ENCODE measurements around the gene ELAVL2. TPM values are rescaled to one million over a fixed set of nuclear protein-coding genes. Genes with fewer than 3 reads are reported as not detected.

Gene ELAVL2
- total and polyA plus RNA-seq, 5 donors, result 0.07 to 0.32 TPM; not detected in 3

- no peaks in the 10 kb centered on the region for H3K27me3 ChIP-seq (ENCODE audit: control insufficient read depth, insufficient read depth)
- no peaks in the 10 kb centered on the region for H3K4me1 ChIP-seq (ENCODE audit: control insufficient read depth, insufficient read depth, low read length)
- no peaks in the 10 kb centered on the region for H3K9me3 ChIP-seq (ENCODE audit: control insufficient read depth, low read length)
- H3K27ac ChIP-seq (ENCODE audit: low read length), result no peak overlapping the region
- ATAC-seq (no peak), DNase-seq (no peak)
- 64% methylated on average over 3 of the region's 3 CpGs for WGBS
- no peak overlapping the region for H3K4me3 ChIP-seq (ENCODE audit: low read length)
- intact Hi-C loops (cut with DNase I), result no loop called here
Measured at GRCh38 chr9:23677446-23677845, 148.6 kb downstream of the ELAVL2 start.

GRCh38 chr9:23674016-23674585, 151.9 kb downstream of the ELAVL2 start:
- no peak for ATAC-seq
- no peak for DNase-seq
- Histone ChIP-seq H3K27me3 (ENCODE audit: control insufficient read depth, insufficient read depth) (no peaks in the 10 kb centered on the region), H3K4me1 (ENCODE audit: control insufficient read depth, insufficient read depth, low read length) (no peaks in the 10 kb centered on the region), H3K4me3 (ENCODE audit: low read length) (no peak overlapping the region), H3K9me3 (ENCODE audit: control insufficient read depth, low read length) (no peaks in the 10 kb centered on the region), H3K27ac (ENCODE audit: low read length) (no peak overlapping the region)
- intact Hi-C loops (cut with DNase I), result no loop called here
- WGBS, result 91% methylated on average over 6 of the region's 6 CpGs

- no peak for DNase-seq
- Histone ChIP-seq H3K9me3 (ENCODE audit: control insufficient read depth, low read length) (no peaks in the 10 kb centered on the region), H3K4me1 (ENCODE audit: control insufficient read depth, insufficient read depth, low read length) (no peaks in the 10 kb centered on the region), H3K27me3 (ENCODE audit: control insufficient read depth, insufficient read depth) (no peaks in the 10 kb centered on the region), H3K27ac (ENCODE audit: low read length) (no peak overlapping the region), H3K4me3 (ENCODE audit: low read length) (no peak overlapping the region)
- WGBS, result 71% methylated on average over 6 of the region's 6 CpGs
- ATAC-seq, result no peak
- intact Hi-C loops (cut with DNase I), result no loop called here
Measured at GRCh38 chr9:23672151-23672550, 153.9 kb downstream of the ELAVL2 start.

GRCh38 chr9:23669776-23670175, 156.3 kb downstream of the ELAVL2 start:
- no peak for ATAC-seq
- DNase-seq, result no peak
- Histone ChIP-seq H3K27ac (ENCODE audit: low read length) (no peak overlapping the region), H3K4me1 (ENCODE audit: control insufficient read depth, insufficient read depth, low read length) (no peaks in the 10 kb centered on the region), H3K27me3 (ENCODE audit: control insufficient read depth, insufficient read depth) (no peaks in the 10 kb centered on the region), H3K4me3 (ENCODE audit: low read length) (no peak overlapping the region), H3K9me3 (ENCODE audit: control insufficient read depth, low read length) (no peaks in the 10 kb centered on the region)
- intact Hi-C loops (cut with DNase I), result no loop called here
- 94% methylated on average over 1 of the region's 1 CpG for WGBS

DNA sequence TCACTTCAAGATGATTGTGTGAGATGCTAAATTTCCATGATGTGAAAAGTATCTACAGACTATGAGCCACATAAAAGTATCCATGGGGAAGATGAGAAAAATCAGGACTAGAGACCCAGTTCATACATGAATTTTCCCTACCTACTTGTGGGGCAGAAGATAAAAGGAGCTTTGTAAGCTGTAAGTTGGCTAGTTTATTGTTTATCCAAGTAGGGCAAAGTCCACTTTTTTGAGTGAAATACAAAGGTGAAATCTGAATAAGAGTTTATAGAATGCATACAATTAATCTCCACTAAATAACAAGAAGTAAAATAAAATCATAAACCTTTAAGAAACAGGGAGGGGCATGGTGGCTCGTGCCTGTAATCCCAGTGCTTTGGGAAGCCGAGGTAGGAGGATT, 160.4 kb downstream of the ELAVL2 start:
- 80% methylated on average over 2 of the region's 2 CpGs for WGBS
- no peak overlapping the region for H3K4me3 ChIP-seq (ENCODE audit: low read length)
- intact Hi-C loops (cut with DNase I), result no loop called here
- no peaks in the 10 kb centered on the region for H3K9me3 ChIP-seq (ENCODE audit: control insufficient read depth, low read length)
- no peaks in the 10 kb centered on the region for H3K27me3 ChIP-seq (ENCODE audit: control insufficient read depth, insufficient read depth)
- no peaks in the 10 kb centered on the region for H3K4me1 ChIP-seq (ENCODE audit: control insufficient read depth, insufficient read depth, low read length)
- no peak for DNase-seq
- no peak for ATAC-seq
- no peak overlapping the region for H3K27ac ChIP-seq (ENCODE audit: low read length)

- DNase-seq (no peak), ATAC-seq (no peak)
- H3K27me3 ChIP-seq (ENCODE audit: control insufficient read depth, insufficient read depth), result no peaks in the 10 kb centered on the region
- H3K27ac ChIP-seq (ENCODE audit: low read length), result no peak overlapping the region
- no peaks in the 10 kb centered on the region for H3K4me1 ChIP-seq (ENCODE audit: control insufficient read depth, insufficient read depth, low read length)
- H3K4me3 ChIP-seq (ENCODE audit: low read length), result no peak overlapping the region
- intact Hi-C loops (cut with DNase I), result no loop called here
- WGBS, result 57% methylated on average over 3 of the region's 3 CpGs
- H3K9me3 ChIP-seq (ENCODE audit: control insufficient read depth, low read length), result no peaks in the 10 kb centered on the region
Measured at GRCh38 chr9:23665051-23665450, 161.0 kb downstream of the ELAVL2 start.

DNA sequence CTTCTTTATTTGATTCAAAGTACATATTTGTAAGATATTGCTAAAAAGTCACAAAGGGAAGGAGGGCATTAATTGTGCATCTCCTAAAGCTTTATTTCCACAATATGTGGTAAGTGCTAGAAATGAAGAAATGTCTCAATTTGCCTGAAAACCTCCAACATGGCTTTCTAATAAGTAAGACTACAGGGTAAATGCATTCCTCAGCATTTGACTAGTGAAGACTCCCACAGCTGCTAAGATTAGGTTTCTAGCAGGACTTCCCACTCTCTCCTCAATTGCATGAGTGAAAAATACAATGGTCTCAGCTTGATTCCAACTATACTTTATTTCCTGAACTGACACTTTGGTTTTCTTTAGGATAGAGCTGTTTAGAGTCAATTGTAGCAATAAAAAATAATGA, 162.1 kb downstream of the ELAVL2 start:
- no peak for ATAC-seq
- Histone ChIP-seq H3K27ac (ENCODE audit: low read length) (no peak overlapping the region), H3K4me1 (ENCODE audit: control insufficient read depth, insufficient read depth, low read length) (no peaks in the 10 kb centered on the region), H3K4me3 (ENCODE audit: low read length) (no peak overlapping the region), H3K9me3 (ENCODE audit: control insufficient read depth, low read length) (no peaks in the 10 kb centered on the region), H3K27me3 (ENCODE audit: control insufficient read depth, insufficient read depth) (no peaks in the 10 kb centered on the region)
- no peak for DNase-seq
- intact Hi-C loops (cut with DNase I), result no loop called here

DNA sequence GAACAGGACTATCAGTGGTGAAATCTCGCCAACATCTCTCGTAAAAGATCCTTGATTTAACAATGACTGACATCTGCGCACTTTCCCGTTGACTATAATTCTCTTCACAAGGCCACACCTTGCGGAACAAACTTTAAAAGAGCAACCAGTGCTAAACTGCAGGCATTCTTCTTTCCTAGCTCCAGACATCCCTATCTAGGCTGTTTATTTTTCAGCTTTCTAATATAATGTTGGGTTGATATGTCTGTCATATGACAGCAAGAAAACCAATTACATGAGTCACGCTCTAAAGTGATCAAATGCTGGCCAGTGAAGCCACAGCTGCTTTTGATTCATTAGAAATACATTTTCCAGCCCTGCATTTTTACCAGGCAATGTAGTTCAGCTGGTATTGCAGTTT, 162.5 kb downstream of the ELAVL2 start:
- intact Hi-C loops (cut with DNase I), result no loop called here
- WGBS, result 88% methylated on average over 6 of the region's 6 CpGs
- Histone ChIP-seq H3K4me3 (ENCODE audit: low read length) (no peak overlapping the region), H3K4me1 (ENCODE audit: control insufficient read depth, insufficient read depth, low read length) (no peaks in the 10 kb centered on the region), H3K27ac (ENCODE audit: low read length) (no peak overlapping the region), H3K27me3 (ENCODE audit: control insufficient read depth, insufficient read depth) (no peaks in the 10 kb centered on the region), H3K9me3 (ENCODE audit: control insufficient read depth, low read length) (no peaks in the 10 kb centered on the region)
- ATAC-seq (no peak), DNase-seq (no peak)

- no peak overlapping the region for H3K27ac ChIP-seq (ENCODE audit: low read length)
- H3K9me3 ChIP-seq (ENCODE audit: control insufficient read depth, low read length), result no peaks in the 10 kb centered on the region
- ATAC-seq (no peak), DNase-seq (no peak)
- intact Hi-C loops (cut with DNase I), result no loop called here
- WGBS, result 83% methylated on average over 2 of the region's 2 CpGs
- no peak overlapping the region for H3K4me3 ChIP-seq (ENCODE audit: low read length)
- H3K4me1 ChIP-seq (ENCODE audit: control insufficient read depth, insufficient read depth, low read length), result no peaks in the 10 kb centered on the region
- H3K27me3 ChIP-seq (ENCODE audit: control insufficient read depth, insufficient read depth), result no peaks in the 10 kb centered on the region
Measured at GRCh38 chr9:23663125-23663524, 162.9 kb downstream of the ELAVL2 start.

DNA sequence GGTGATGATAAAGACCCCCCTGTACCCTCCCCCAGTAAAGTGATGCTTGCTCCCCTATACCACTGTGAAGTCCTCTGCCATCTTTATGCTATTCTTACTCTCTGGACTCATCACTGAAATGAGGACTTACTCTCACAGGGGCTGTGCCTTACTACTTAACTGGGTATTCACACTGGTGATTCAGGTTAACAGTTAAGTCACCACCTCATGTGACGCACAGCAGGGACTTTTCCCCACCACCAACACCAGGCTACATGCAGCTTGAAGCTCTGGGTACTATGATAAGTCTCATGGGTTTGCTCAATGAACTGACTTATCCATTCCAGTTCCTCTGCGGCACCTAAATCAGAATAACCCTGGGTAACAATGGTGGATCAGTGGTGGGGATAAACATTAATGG, 163.7 kb downstream of the ELAVL2 start:
- no peak for DNase-seq
- Histone ChIP-seq H3K27me3 (ENCODE audit: control insufficient read depth, insufficient read depth) (no peaks in the 10 kb centered on the region), H3K27ac (ENCODE audit: low read length) (no peak overlapping the region), H3K4me1 (ENCODE audit: control insufficient read depth, insufficient read depth, low read length) (no peaks in the 10 kb centered on the region), H3K9me3 (ENCODE audit: control insufficient read depth, low read length) (no peaks in the 10 kb centered on the region), H3K4me3 (ENCODE audit: low read length) (no peak overlapping the region)
- 93% methylated on average over 2 of the region's 2 CpGs for WGBS
- intact Hi-C loops (cut with DNase I), result no loop called here
- ATAC-seq, result no peak

- ATAC-seq (no peak), DNase-seq (no peak)
- no peak overlapping the region for H3K4me3 ChIP-seq (ENCODE audit: low read length)
- intact Hi-C loops (cut with DNase I), result no loop called here
- H3K27ac ChIP-seq (ENCODE audit: low read length), result no peak overlapping the region
- no peaks in the 10 kb centered on the region for H3K9me3 ChIP-seq (ENCODE audit: control insufficient read depth, low read length)
- 44% methylated on average over 6 of the region's 6 CpGs for WGBS
- H3K4me1 ChIP-seq (ENCODE audit: control insufficient read depth, insufficient read depth, low read length), result no peaks in the 10 kb centered on the region
- no peaks in the 10 kb centered on the region for H3K27me3 ChIP-seq (ENCODE audit: control insufficient read depth, insufficient read depth)
Measured at GRCh38 chr9:23659346-23660006, 166.6 kb downstream of the ELAVL2 start.

Measured in right cardiac atrium (tissue), 5 donors.